Astrocyte (in vitro differentiated cells and primary cell): ENCODE results near the gene EMC10. TPM values are rescaled to one million over a fixed set of nuclear protein-coding genes. Genes with fewer than 3 reads are reported as not detected.

ENCODE experiments used
- DNase-seq: peaks from one replicate; pipeline ENCODE4 v3.0.0-alpha.2; 2010; ENCODE audit warnings: low read depth
- FAIRE-seq: peaks from 2 replicates; lab custom pipeline; 2011; peaks lifted over from hg19 to GRCh38; lab: Jason Lieb, UNC
- H2AFZ ChIP-seq: 2 replicates; pipeline ENCODE4 v1.6.0; 2012; ENCODE audit warnings: low read depth, low read length, inconsistent platforms
- H3K27ac ChIP-seq: 2 replicates; pipeline ENCODE4 v1.5.1; 2011; ENCODE audit warnings: low read depth, low read length, inconsistent platforms
- H3K27me3 ChIP-seq: 2 replicates; pipeline ENCODE4 v1.6.0; 2011; ENCODE audit warnings: low read length, inconsistent platforms; ENCODE audit not compliant: insufficient read depth
- H3K36me3 ChIP-seq: 2 replicates; pipeline ENCODE4 v1.5.1; 2011; ENCODE audit warnings: low read length, inconsistent platforms; ENCODE audit not compliant: insufficient read depth
- H3K4me1 ChIP-seq: 2 replicates; pipeline ENCODE4 v1.5.1; 2011; ENCODE audit warnings: low read length, inconsistent platforms; ENCODE audit not compliant: insufficient read depth
- H3K4me2 ChIP-seq: 2 replicates; pipeline ENCODE4 v1.6.0; 2012; ENCODE audit warnings: low read length, inconsistent platforms
- H3K4me3 ChIP-seq: 2 replicates; pipeline ENCODE4 v1.5.1; 2011; ENCODE audit warnings: low read depth, mild to moderate bottlenecking, low read length, inconsistent platforms; ENCODE audit not compliant: insufficient read depth
- H3K79me2 ChIP-seq: 2 replicates; pipeline ENCODE4 v1.6.0; 2012; ENCODE audit warnings: mild to moderate bottlenecking, low read length, inconsistent platforms; ENCODE audit not compliant: insufficient read depth
- H3K9ac ChIP-seq: 2 replicates; pipeline ENCODE4 v1.6.0; 2012; ENCODE audit warnings: mild to moderate bottlenecking, low read length, inconsistent platforms
- H3K9me3 ChIP-seq: 2 replicates; pipeline ENCODE4 v1.5.1; 2012; ENCODE audit warnings: low read depth, mild to moderate bottlenecking, low read length, inconsistent platforms; ENCODE audit not compliant: insufficient read depth
- H4K20me1 ChIP-seq: 2 replicates; pipeline ENCODE4 v1.6.0; 2012; ENCODE audit warnings: low read length, inconsistent platforms; ENCODE audit not compliant: insufficient read depth
- H3K27ac Mint-ChIP-seq: one replicate; pipeline ENCODE4 v1.8.0; 2021; ENCODE audit warnings: mild to moderate bottlenecking, mixed read lengths; ENCODE audit not compliant: unreplicated experiment
- H3K27me3 Mint-ChIP-seq: one replicate; pipeline ENCODE4 v1.8.0; 2021; ENCODE audit warnings: low read depth, mixed read lengths; ENCODE audit not compliant: unreplicated experiment
- H3K36me3 Mint-ChIP-seq: one replicate; pipeline ENCODE4 v1.8.0; 2021; ENCODE audit warnings: low read depth, mixed read lengths; ENCODE audit not compliant: unreplicated experiment
- H3K4me1 Mint-ChIP-seq: one replicate; pipeline ENCODE4 v1.8.0; 2021; ENCODE audit warnings: low read depth, mixed read lengths; ENCODE audit not compliant: unreplicated experiment
- H3K4me3 Mint-ChIP-seq: one replicate; pipeline ENCODE4 v1.8.0; 2021; ENCODE audit warnings: mild to moderate bottlenecking, moderate library complexity, mixed read lengths; ENCODE audit not compliant: unreplicated experiment
- H3K9me3 Mint-ChIP-seq: one replicate; pipeline ENCODE4 v1.8.0; 2021; ENCODE audit warnings: mild to moderate bottlenecking, mixed read lengths; ENCODE audit not compliant: unreplicated experiment
- EZH2 ChIP-seq: IDR thresholded peaks from 2 replicates; pipeline ENCODE4 v1.6.1; 2012; ENCODE audit warnings: mild to moderate bottlenecking, low read length, inconsistent platforms; ENCODE audit not compliant: insufficient read depth
- total RNA-seq: library from RNA; stranded (reverse); gene quantifications from 2 replicates; pipeline ENCODE4 v1.2.1, GENCODE V29; 2021
- TF ChIP-seq, protein P1 (sequence below): IDR thresholded peaks from 2 replicates; pipeline ENCODE4 v1.5.1; 2011; ENCODE audit warnings: low read depth, mild to moderate bottlenecking, inconsistent platforms, low read length, moderate library complexity; ENCODE audit not compliant: insufficient read depth

The EMC10 gene
- total RNA-seq, 1 donor from 2014 or later, result not detected

DNA sequence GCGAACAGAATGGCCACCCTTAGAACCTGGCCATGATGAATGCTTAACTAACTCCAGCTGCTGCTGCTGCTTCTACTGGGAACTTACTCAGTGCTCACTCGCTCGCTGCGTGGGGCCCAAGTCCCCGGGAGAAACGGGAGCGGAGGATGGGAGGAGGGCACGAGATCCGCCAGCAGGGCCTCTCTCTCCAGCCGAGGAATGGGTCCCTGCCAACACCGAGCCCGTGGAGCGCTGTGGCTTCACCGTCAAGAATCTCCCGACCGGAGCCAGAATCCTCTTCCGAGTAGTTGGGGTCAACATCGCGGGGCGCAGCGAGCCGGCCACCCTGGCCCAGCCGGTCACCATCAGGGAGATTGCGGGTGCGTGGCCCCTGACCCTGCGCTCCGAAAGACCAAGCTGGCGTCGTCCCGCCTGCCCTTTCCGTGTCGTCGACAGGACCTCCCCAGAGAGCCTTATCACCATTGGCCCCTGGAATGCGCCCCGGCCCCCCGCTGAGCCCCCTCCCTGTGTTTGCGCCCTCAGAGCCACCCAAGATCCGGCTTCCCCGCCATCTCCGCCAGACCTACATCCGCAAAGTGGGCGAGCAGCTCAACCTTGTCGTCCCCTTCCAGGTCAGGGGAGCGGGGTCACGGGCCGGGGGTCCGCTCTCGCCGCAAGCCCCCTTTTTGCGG, 17.8 kb upstream of the EMC10 start:
- TF ChIP-seq, protein P1, sequence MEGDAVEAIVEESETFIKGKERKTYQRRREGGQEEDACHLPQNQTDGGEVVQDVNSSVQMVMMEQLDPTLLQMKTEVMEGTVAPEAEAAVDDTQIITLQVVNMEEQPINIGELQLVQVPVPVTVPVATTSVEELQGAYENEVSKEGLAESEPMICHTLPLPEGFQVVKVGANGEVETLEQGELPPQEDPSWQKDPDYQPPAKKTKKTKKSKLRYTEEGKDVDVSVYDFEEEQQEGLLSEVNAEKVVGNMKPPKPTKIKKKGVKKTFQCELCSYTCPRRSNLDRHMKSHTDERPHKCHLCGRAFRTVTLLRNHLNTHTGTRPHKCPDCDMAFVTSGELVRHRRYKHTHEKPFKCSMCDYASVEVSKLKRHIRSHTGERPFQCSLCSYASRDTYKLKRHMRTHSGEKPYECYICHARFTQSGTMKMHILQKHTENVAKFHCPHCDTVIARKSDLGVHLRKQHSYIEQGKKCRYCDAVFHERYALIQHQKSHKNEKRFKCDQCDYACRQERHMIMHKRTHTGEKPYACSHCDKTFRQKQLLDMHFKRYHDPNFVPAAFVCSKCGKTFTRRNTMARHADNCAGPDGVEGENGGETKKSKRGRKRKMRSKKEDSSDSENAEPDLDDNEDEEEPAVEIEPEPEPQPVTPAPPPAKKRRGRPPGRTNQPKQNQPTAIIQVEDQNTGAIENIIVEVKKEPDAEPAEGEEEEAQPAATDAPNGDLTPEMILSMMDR, result no peak
- peak; percentile 52 for TF ChIP-seq EZH2
- no peaks in the 10 kb centered on the region for H3K36me3 ChIP-seq
- no peak overlapping the region for H3K4me3 ChIP-seq
- H3K9me3 ChIP-seq, result no peaks in the 10 kb centered on the region
- H3K9ac ChIP-seq, result no peak overlapping the region
- Mint-ChIP-seq H3K4me3 (no peak overlapping the region), H3K4me1 (no peaks in the 10 kb centered on the region), H3K9me3 (peaks cover 15% of the 10 kb centered on the region), H3K36me3 (no peaks in the 10 kb centered on the region), H3K27ac (no peak overlapping the region), H3K27me3 (peaks cover 2% of the 10 kb centered on the region)
- H3K27me3 ChIP-seq, result no peaks in the 10 kb centered on the region
- no peak for FAIRE-seq
- H3K4me1 ChIP-seq, result peaks cover 5% of the 10 kb centered on the region
- no peaks in the 10 kb centered on the region for H3K79me2 ChIP-seq
- H4K20me1 ChIP-seq, result no peaks in the 10 kb centered on the region
- no peak overlapping the region for H3K27ac ChIP-seq
- no peak for DNase-seq
- no peak overlapping the region for H3K4me2 ChIP-seq
- no peak overlapping the region for H2AFZ ChIP-seq

DNA sequence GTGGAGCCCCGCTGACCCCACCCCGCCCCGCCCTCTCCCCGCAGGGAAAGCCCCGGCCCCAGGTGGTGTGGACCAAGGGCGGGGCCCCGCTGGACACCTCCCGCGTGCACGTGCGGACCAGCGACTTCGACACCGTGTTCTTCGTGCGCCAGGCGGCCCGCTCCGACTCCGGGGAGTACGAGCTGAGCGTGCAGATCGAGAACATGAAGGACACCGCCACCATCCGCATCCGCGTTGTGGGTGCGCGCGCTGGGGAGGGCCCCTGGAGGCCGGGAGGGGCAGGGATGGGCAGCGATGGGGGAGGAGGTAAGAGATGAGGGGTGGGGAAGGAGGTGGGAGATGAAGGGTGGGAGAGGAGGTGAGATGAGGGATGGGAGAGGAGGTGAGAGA, 17.2 kb upstream of the EMC10 start:
- Histone ChIP-seq H4K20me1 (no peaks in the 10 kb centered on the region), H3K4me3 (no peak overlapping the region), H3K36me3 (no peaks in the 10 kb centered on the region), H3K27ac (no peak overlapping the region), H3K9me3 (no peaks in the 10 kb centered on the region), H3K4me1 (peaks cover 5% of the 10 kb centered on the region), H3K79me2 (no peaks in the 10 kb centered on the region), H3K4me2 (no peak overlapping the region), H3K9ac (no peak overlapping the region), H3K27me3 (no peaks in the 10 kb centered on the region), H2AFZ (no peak overlapping the region)
- no peak for FAIRE-seq
- Mint-ChIP-seq H3K9me3 (peaks cover 13% of the 10 kb centered on the region), H3K27ac (no peak overlapping the region), H3K4me3 (no peak overlapping the region), H3K27me3 (peaks cover 2% of the 10 kb centered on the region), H3K4me1 (no peaks in the 10 kb centered on the region), H3K36me3 (no peaks in the 10 kb centered on the region)
- DNase-seq, result no peak
- no peak for TF ChIP-seq EZH2
- TF ChIP-seq, protein P1, result no peak

DNA sequence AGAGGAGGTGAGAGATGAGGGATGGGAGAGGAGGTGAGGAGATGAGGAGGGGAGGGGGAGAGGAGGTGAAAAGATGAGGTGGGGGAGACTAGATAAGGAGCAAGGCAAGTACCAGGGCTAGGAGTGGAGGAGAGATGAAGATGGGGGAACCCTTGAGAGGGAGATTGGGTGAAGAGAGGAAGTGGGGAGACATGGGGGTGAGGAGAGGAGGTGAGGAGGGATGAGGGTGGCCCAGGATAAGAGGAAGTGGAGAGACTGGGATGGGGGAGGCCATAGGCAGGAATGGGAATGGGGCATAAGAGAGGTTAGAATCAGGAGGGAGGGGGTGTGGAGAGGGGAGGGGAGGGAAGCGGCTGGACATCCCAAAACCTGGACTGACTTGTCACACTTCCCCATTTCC, 16.7 kb upstream of the EMC10 start:
- peaks cover 5% of the 10 kb centered on the region for H3K4me1 ChIP-seq
- no peaks in the 10 kb centered on the region for H3K27me3 ChIP-seq
- Mint-ChIP-seq H3K36me3 (no peaks in the 10 kb centered on the region), H3K9me3 (peaks cover 13% of the 10 kb centered on the region), H3K27ac (no peak overlapping the region), H3K27me3 (peaks cover 2% of the 10 kb centered on the region), H3K4me1 (no peaks in the 10 kb centered on the region), H3K4me3 (no peak overlapping the region)
- H4K20me1 ChIP-seq, result no peaks in the 10 kb centered on the region
- peak overlapping the region; percentile 76 for H3K4me2 ChIP-seq
- H2AFZ ChIP-seq, result peak overlapping the region; percentile 51
- no peak overlapping the region for H3K27ac ChIP-seq
- H3K4me3 ChIP-seq, result no peak overlapping the region
- DNase-seq, result no peak
- no peak overlapping the region for H3K9ac ChIP-seq
- FAIRE-seq, result no peak
- no peaks in the 10 kb centered on the region for H3K79me2 ChIP-seq
- no peaks in the 10 kb centered on the region for H3K36me3 ChIP-seq
- no peaks in the 10 kb centered on the region for H3K9me3 ChIP-seq
- TF ChIP-seq EZH2, result no peak
- TF ChIP-seq, protein P1, result no peak
